NCI-H2196 (cell line): Measurements from ENCODE around the gene TWIST1.

Source experiments
- DNase-seq: peaks from one replicate; lab custom pipeline; 2025; ENCODE audit not compliant: unreplicated experiment; lab: John Stamatoyannopoulos, UW

The TWIST1 gene

GRCh38 chr7:19117091-19117869 lies at the start of gene TWIST1:
TWIST1 (minus strand) TSS chr7:19117636; CDS start chr7:19117321, 315 bp downstream.
- no peak for DNase-seq

GRCh38 chr7:19161671-19162070 lies 44.2 kb upstream of the TWIST1 start:
- DNase-seq, result no peak

DNA sequence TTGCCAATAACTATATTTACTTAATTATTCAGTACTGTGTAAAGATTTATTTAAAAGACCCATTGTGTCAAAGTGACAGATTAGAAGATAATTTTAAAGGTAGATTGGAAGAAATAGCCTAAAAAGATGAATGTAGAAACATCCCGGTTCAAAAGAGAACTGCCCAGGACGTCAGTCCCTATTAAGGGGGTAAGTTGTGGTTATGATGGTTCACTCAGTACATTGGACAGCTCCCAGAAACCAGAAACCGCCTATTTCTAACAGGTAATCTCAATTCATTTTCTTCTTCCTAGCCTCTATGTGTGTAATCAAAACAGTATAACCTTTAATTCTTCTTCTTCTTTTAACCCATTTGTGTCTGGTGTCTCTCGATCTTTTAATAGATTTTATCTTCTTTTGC lies 29.3 kb upstream of the TWIST1 start:
- no peak for DNase-seq

DNA sequence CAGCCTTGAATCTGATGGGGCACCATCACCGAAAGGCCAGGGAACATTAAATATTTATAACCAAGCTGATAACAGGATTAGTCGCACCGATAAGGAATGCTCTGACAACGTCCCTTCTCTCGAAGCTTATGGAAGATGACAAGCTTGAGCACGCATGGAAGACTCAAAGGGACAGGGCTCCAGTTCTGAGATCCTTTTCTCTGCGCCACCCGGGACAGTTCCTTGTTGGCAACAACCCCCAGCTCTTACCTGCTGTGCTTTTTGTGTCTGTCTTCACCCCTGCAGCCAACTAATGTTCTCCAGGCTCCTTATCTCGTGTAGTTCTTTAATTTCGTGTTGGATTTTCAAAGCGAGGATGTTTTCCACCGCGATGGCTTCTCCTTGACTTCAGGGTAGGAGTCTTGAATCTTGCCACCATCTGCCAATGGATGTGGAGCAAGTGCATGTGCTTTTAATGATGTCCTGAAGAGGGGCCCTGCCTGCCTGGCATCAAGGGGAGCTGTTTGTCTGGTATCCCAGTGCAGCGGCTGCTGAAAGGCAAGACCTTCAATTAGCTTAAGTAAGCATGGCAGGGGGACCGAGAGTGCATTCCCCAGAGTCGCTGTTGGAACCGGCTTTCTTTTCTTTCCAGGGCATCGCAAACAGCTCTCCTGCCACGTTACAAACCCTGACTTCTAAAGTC lies 28.1 kb upstream of the TWIST1 start:
- no peak for DNase-seq

DNA sequence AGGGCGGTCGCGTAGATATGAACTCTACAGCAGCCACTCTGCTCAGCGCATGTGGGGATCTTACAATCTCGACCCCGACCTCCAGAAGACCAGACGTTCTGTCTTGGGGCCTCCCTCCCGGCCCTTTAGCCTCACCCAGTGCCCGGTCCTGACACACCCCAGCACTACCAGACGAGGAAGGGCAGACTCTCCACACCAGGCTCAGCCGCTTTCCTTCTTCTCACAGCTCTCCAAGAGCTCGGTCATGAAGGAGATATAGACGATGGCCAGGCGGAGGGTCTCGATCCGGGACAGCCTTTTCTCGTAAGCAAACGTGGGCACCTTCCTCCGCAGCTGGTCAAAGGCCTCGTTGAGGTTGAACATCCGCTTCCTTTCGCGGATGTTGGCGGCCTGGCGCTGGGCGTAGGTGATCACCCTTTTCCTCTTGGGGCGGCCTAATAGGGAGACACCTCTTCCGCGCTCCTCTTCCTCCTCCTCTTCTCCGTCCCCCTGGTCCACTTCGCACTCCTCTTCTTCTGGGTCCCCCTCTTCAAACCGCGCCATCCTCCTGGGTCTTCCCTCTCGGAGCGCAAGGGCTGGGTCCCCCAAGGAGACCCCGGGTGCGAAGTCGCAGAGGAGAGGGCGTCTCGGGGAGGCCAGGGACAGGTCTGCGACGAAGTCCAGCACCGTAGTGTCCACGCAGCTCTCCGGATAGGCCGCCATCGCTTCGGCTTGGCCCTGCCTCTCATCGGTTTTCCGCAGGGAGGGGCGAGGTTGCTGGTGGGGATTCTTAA lies 27.4 kb upstream of the TWIST1 start, which contains the start of gene FERD3L:
Gene FERD3L, minus strand, starts transcription at position 761 of the 773 bp plus-strand sequence. Its CDS starts 59 bp downstream, at position 702.
- DNase-seq, result no peak

GRCh38 chr7:19143881-19144574 lies 26.6 kb upstream of the TWIST1 start:
- no peak for DNase-seq

DNA sequence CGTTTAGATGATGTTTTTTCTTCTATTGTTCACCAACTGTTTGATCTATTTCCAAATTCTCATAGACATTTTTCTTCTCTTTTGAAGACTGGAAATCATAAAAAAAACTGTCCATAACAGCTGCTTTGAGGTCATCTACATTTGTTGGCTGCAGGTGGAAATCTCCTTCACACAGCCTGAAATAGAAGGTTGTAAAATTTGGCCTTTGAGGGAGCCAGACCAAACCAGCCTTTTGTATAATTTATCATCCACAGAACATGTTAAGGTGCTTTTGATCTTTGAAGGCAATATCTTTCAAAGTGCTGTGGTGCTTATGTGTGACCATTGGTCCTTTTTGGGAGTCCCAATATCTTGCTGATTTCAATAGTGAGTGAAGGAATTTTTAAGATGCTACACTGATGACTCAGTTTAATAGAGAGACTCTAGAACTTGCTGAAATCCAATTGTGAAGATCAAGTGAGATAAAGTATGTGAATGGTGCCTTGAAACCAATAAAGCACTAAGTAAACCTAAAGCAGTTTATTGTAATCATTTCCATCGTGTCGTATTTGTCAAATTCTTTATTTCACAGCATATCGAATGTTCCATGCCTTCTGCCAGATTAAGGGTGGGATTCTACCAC lies 22.4 kb upstream of the TWIST1 start:
- DNase-seq, result no peak

GRCh38 chr7:19133886-19134285 lies 16.4 kb upstream of the TWIST1 start:
- no peak for DNase-seq

GRCh38 chr7:19133390-19133789 lies 16.0 kb upstream of the TWIST1 start:
- no peak for DNase-seq

DNA sequence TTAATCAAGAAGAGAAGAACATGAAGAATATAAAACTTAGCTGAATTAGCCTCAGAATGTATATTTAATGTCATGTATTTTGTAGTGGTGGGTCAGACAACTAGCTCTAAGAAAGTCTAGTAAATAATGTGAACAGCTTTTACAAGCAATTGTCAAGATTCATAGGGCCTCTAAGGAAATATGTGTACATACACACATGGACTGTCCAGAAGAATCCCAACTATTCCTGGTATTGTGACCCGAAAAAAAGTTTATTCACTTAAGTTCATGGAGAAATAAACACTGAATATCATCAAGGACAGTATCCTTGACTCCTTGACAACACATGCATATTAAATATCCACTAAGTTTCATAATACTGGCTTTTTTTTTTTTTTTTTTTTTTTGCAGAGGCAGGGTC lies 11.4 kb upstream of the TWIST1 start:
- no peak for DNase-seq

- peak; percentile 2 for DNase-seq
Observed at GRCh38 chr7:19121977-19122588, 4.6 kb upstream of the TWIST1 start.

DNA sequence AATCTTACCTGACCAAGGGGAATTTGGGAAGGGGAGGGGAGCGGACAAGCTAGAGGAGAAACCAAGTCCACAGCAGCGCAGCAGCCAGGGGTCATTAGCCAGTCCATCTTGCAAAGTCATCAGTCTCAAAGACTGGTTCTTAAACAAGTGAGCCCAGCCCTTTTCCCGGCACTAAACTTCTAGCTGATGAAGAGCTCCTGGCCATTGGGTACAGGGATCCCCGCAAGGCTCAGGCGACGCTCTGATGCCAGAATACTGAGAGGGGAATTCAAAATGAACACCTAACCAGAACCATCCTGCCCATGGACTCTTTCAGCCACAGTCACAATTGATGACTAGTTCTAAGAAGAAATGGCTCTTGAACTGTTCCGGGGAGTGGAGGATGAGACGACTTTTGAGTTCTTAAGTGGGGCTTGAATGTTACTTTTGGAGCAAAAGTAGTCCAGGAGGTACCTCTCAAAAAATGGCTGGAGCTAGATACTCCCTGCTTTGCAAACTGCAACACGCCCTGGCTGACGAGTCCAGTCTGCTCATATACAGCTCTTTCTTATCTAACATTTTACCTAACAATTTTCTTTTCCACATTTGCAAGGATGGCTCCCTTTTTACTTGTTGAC lies 2.5 kb upstream of the TWIST1 start:
- no peak for DNase-seq

DNA sequence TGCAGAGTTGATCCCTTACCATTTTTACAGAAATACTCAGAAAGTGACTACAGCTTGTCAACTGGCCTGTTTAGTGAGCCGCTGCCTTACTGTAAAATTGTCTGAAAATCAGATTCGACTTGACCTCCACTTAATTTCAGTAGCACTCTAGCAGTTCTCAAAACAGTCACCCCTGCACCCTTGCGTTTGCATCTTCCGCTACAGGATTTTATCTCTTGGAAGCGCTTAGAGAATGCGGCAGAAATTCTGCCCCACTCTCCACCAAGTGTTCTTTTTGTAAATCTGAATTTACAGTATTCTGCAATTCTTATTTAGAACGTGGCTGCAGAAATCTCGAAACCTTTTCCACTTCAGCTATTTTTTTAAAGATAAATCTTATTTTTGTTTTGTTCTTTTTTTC lies 1.9 kb upstream of the TWIST1 start:
- no peak for DNase-seq

DNA sequence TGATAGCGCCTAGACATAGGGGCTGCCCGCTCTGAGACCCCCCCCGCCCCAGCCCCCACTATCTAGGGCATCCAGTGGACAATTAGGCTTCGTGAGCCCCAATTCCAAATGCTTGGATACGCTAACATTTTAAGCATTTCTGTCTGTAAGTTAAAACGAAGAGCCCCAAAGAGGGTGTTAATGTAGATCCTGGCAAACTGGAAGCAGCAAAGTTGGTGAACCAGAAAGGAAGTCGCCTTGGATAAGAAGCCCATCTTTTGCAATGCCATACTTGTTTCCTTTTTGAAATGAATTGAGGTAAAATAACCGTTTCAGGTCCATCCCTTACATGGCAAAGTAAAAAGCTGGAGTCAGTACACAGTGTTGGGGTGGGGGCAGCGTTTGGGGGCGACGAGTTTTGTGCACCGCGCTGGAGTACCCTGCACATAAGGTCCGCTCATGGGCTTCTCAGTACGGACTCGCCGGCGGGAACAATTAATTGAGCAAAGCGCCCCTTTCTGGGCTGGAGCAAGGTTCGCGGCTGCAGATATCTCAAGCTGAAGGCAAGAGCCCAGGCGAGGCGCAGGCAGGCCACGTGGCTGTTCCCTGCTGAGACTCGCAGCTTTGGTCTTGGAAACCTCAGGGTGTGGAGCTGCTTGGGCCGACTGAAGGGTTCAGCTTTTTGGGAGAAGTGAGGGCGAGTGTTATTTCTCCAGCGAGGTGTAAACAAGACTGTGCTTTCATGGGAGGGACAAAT lies 1.4 kb upstream of the TWIST1 start:
- DNase-seq, result no peak

GRCh38 chr7:19117870-19118608 lies 603 bp upstream of the TWIST1 start:
- no peak for DNase-seq

DNA sequence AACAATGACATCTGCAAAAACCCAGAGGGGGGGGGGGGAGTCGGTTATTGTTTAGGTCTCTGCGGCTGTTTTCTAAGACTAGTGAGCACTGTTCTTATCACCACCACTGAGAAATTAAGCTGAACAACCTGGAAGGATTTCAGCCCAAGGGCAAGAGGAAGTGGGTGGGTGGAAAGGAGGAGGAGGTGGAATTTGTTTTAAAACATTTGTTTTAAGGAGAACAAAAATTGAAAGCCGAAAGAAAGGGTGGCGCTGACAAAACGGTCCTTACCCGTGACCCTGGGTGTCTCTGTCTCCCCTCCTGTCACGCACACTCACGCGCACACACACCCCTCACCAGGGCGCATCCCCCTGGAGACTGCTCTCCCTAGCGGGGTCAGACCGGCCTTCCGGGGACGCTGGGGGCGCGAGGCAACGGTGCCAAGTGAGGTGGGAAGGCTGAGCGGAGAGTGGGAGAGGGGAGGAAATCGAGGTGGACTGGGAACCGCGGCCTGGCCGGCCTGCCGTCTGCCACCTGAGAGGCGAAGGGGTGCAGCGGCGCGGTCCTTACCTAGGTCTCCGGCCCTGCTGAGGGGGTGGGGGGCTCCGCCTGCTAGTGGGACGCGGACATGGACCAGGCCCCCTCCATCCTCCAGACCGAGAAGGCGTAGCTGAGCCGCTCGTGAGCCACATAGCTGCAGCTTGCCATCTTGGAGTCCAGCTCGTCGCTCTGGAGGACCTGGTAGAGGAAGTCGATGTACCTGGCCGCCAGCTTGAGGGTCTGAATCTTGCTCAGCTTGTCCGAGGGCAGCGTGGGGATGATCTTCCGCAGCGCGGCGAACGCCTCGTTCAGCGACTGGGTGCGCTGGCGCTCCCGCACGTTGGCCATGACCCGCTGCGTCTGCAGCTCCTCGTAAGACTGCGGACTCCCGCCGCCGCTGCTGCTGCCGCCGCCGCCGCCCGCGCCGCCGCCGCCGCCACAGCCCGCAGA lies 1.0 kb downstream of the TWIST1 start:
- no peak for DNase-seq

GRCh38 chr7:19114551-19114855 lies 2.9 kb downstream of the TWIST1 start:
- DNase-seq, result no peak
